AML-193 (cell line): Measurements from ENCODE around the gene TAX1BP1.

Source experiments
- DNase-seq, 2 experiments: peaks; one replicate each; lab custom pipeline; 2025; lab: John Stamatoyannopoulos, UW

The TAX1BP1 gene

DNA sequence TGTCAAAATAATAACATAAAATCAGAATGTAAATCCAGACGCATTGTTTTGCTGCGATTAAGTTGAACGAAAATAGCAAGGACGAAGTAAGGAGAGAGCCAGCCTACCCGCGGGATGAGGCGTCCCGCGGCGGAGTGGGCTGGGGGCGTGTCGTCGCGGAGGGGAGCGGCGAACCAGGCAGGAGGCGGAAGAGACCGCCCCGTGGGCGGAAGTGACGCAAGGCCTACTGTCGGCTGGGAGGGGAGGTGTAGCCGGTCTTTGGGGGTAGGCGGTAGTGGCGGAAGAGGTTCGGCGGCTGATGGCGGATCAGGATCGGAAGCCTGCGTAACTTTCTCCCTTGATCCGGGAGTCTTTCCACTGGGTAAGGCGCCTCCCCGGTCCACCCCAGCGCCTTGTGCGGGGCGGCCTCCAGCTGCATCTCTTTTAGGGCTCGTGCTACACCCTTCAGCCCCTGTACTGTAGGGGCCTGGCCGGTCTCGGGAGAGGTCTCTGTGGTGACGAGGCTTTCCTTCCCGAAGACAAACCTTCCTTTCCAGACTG is at the start of gene TAX1BP1:
TAX1BP1 (plus strand) TSS at position 254 of the 540 bp plus-strand sequence. CDS start 8,363 bp downstream, outside the sequence.
- peak; percentile 80 to 91 for DNase-seq

DNA sequence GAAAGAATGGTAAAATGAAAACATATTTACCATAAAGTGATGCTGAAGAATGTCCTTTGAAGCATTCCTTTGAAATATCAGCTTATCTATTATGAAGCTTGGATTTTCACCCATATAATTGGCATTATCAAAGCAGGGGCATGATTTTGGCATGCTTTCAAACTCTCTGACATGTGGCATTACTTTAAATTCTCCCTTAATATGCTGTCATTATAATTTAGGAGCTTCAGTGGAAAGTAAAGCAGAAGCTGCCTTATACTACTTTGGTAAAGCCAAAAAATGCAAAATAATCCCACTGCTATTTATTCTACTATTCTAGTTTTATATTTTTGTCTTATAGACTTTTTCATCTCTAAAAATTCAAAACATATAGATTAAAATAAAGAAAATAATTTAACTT is 49.3 kb upstream of the TAX1BP1 start:
- DNase-seq, result no peak

DNA sequence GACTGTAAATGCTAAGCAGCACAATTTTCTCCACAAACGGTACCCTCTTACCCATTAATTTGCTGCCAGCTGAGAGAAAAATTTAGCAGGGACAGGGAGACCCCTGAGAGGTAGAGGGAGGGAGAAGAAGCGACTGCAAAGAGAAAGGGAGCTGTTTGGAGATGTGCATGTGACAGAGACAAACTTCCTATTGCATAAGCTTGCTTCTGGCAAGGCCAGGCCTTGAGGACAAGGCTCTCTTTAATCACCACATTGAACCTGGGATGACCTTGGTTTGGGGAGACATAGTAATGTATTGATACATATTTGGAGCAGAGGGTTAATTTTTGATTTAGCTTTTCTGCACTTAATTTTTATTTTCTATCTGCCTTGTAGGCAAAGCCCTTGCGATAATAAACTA is 46.2 kb upstream of the TAX1BP1 start:
- peak; percentile 75 to 84 for DNase-seq

DNA sequence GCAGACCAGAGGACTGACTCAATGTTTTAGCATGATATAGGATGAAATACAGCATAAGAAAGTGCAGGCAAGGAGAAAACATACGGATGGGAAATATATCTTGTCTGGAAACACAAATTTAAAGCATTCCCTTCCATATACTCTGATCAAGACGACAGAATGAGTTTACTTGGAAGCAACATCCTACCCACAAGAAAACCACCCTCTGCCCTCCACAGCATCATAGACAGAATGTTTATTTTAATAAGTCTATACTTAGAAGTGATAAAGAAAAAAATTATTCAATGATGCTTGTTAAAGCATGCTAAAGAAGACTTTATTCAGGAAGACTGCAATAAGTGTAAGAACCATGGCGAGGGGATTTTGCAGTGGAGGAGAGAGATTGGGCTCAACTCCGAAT is 44.9 kb upstream of the TAX1BP1 start:
- no peak for DNase-seq

DNA sequence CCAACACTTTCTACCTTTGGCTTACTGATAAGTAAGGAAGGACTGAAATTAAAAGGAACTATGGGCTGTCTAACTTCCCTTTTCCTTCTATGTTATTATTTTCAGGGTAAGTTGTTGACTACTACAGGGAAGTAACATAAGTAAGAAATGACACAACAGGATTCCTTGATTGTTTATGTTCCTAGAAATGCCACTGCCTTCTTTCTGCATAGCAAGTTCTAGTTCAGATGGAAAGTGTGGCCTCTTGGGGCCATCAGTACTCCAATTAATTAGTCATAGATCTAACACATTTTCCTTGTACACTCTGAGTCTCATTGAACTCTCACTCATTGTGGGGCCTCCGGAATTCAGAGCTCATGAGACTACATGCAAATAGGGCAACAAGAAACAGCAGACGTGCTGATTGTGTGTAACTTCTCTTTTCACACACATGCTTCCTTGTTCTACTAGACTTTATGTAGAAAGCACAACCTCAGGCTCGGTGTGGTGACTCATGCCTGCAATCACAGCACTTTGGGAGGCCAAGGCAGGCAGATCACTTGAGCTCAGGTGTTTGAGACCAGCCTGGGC is 42.0 kb upstream of the TAX1BP1 start:
- peak; percentile 71 to 82 for DNase-seq

DNA sequence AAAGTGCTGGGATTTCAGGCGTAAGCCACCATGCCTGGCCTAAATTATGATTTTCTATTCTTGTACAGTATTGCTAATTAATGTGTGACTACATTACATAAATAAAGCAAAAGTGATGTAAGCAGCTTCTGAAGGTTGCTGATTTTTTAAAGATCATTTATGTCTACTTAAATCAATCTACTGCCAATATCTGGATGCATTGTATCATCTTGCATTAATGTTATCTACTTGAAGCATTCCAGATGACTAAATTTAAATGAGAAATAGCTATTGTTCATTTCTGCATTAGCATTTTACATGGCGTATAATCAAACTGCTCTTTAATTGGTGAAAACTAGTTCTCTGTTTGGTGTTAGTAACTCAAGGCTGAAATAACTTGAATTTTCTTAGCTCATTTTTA is 40.2 kb upstream of the TAX1BP1 start:
- DNase-seq, result no peak

DNA sequence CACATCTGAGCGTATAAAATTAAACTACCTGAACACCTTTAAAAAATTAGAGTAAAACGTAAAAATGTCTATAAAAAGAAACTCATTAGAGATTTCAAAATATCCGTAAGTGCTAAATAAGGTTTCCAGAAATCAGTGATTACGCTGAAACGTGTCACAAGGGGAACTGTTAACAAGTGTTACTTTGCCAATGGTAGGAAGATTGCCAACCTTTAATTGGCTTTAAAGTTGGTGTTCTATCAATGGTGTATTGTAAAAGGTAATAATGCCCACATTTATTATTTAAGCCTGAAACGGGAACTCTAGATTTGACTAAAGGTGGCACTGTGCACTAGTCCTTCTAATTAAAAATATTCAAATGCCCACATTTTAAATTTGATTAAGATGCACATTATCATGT is 39.5 kb upstream of the TAX1BP1 start:
- no peak for DNase-seq

DNA sequence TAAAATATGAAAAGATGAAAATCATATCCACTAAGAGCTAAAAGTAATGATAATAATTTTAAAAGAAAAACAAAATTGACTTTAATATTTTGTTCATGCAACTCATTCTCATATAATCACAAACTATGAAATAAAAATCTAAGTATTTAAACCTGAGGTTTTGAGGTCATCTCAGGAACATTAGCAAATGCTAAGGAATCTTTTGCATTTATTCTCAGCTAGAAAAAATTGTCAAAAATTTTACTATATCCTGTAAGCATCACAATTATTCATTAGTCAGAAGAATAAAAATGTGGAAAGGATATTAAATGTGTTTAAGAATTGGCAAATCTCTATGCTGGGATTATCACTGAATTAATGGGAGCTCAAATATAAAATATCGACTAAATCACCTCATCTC is 36.8 kb upstream of the TAX1BP1 start:
- no peak for DNase-seq

DNA sequence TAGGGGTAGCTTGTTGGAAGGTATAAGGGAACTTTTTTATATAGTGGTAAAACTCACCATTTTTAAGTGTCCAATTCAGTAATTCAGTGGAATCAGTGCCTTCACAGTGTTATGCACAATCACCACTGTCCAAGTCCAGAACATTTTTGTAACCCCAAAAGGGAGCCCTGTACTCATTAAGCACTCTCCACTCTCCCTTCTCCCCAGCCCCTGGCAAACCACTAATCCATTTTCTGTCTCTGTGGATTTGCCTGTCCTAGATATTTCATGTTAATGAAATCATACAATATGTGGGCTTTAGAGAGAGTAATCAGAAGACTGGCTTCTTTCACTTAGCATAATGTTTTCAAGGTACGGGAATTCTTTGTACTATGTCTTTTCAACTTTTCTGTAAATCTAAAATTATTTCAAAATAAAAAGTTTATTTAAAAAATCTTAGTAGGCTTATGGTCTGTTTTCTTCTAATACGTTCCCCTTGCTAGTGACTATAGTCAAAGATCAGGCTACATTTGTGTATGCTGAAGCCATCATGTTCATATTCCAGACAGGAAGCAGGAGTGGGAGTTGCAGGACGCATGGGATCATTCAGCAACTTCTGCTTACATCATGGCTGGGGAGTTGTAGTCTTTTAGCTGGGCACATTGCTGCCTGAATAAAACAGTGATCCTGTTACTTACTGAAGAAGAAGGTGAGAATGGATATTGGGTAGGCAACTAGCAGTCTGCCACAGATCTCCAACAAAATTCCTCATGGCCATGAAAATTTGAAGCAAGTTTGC is 35.4 kb upstream of the TAX1BP1 start:
- no peak for DNase-seq

DNA sequence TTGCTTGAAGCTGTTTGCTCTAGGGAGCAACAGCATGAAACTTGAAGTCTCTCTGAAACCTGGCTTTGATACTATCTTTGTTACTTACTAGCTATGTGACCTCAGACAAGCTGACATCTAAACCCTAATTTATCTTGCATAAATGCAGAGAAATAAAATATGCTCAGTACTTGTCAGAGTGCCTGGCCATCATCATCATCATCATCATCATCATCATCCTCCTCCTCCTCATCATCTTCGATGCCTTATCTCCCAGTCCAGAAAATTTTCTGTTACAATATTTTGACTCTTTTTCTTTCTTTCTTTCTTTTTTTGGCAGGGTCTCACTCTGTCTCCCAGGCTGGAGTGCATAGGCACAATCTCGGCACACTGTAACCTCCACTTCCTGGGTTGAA is 34.8 kb upstream of the TAX1BP1 start:
- no peak for DNase-seq

DNA sequence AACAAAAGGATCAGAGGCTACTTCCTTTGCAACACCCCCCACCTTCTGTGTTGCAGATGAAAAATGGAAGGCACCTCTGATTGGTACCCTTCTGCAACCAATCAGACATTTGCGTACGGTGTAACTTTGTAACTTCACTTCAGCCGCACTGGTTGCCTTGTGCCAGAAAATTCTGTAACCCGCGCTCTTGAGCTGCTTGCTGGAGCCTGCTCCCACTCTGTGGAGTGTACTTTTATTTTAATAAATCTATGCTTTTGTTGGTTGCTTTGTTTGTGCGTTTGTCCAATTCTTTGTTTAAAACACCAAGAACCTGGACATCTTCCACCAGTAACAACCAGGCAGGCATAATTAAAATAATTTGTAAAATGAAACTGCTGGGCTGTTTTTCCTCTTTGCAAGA is 31.5 kb upstream of the TAX1BP1 start:
- no peak for DNase-seq

DNA sequence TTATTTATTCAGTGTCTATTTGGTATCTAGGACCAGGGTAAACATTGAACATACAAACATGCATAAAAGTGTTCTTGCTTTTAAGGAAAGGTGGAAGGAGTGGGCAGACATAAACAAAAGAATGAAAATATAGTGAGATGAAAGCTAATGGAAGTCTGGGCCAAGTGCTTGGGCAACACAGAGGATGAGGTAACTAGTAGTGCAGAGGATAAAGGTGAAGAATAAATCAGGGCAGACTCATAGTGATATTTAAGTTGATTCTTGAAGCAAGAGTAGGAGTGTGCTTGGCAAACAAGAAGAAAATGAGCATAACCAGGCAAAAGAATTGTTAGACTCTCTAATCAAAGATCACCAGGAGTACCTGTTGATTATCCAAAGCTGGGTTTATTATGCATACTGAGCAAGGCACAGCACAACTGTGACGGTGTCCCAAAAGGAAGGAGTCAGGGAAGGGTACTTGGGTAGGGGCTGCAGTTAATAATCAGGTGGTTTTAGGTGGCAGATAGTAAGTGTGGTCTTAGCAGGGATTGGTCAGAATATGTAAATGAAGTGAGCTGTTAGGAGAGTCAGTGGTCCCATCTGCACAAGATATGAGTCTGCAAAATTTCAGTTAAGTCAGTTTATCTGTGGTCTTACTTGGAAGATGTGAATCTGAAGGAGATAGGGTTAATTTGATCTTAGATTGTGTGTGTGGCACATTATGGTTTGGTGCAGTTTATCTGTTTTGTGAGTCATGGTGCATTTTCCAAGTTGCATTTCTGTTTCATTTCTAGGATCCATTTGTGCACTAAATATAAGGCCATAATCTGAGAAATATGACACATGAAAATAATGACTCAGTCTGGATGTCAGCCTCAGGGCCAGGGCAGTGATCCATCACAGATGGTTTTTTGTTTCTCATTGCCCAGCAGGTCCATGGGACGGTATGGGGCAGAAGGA is 30.6 kb upstream of the TAX1BP1 start:
- no peak for DNase-seq

DNA sequence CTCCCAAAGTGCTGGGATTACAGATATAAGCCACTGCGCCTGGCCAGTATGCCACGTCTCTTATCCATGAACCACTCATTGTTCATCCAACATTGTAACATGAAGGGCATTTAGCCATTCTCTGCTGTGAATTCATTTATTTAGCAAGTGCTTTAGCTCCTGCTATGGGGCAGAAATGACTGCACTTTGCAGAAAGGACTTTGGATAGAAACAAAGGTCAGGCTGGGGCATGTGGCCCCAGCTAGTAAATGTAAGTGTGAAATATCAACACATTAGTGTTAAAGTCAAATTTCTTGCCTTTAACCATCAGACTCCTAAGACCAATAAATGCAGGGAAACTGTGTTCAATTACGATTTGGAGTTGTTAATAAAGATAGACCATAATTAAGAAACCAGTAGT is 27.7 kb upstream of the TAX1BP1 start:
- no peak for DNase-seq

DNA sequence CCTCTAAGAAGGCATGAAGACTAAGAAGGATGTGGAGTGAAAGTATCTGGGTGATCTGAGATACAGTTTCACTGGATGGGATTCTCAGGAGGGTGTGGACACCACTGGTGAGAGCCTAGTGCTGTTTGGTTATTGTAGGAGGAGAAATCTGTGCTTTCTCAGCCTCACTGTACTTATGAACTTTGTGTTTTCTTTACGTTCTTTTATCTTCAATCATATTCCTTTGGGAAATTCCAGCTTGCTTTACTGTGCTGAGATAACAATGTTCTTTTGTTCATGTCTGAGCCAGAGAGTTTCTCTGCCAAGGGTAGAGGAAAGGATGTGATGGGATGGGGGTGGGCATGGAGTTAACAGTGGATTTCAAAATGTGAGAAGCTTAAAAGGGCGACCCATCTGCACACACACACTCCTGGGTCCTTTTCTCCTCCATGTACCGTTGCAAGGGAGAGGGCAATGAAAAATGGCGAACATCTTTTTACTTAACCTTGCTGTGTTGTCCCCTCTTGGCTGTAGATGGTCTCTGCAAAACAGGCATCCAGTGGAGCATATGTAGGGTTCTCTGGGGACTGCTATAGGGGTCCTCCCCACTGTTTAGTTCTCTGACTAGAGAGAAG is 25.0 kb upstream of the TAX1BP1 start:
- no peak for DNase-seq

DNA sequence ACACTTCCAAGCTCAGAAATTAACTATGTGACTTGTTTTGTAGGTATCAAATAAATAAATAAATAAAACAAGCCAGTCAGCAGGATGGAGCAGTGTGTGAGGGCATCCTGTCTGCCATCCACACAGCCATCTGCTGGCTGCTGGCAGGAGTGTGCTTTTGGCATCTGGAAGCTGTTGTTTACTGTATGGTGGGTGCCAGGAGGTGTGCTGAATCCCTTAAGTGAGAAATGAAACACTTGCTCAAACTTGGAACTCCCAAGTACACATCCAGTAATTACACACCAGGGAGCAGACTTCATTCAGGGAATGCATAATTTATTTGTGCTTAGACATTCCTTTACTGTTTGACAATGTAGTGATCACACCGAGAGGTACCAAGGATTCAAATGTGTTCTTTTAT is 16.9 kb upstream of the TAX1BP1 start:
- DNase-seq, result no peak

DNA sequence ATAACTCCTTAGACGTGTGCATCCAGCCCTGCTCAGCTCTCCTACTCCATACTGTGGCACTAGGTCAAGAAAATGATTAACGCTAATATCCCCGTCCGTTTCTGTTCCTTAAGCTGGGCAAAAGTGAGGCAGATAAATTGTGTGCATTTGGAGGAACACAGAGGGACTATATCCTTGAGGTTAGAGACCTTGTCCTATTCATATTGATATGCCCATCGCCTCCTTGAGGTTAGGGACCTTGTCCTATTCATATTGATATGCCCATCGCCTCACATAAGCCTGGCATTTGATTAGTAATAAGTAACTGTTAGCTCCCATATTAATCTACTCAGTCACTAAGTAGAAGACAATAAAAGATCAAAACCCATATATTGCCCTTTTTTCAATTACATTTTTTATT is 12.9 kb upstream of the TAX1BP1 start:
- DNase-seq, result no peak

DNA sequence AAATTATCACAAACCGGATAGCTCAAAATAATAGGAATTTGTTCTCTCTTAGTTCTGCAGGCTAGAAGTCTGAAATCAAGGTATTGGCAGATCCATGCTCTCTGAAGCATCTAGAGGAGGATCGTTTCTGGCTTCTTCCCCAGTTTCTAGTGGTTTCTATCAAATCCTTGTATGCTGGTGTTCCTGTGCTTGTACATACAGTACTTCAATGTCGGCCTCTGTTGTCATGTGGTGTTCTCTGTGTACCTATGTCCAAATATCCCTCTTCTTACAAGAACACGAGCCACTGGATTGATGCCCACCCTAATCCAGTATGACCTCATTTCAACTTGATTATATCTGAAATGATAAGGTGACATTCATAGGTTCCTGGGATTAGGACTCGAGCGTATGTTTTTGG is 9.8 kb upstream of the TAX1BP1 start:
- no peak for DNase-seq

DNA sequence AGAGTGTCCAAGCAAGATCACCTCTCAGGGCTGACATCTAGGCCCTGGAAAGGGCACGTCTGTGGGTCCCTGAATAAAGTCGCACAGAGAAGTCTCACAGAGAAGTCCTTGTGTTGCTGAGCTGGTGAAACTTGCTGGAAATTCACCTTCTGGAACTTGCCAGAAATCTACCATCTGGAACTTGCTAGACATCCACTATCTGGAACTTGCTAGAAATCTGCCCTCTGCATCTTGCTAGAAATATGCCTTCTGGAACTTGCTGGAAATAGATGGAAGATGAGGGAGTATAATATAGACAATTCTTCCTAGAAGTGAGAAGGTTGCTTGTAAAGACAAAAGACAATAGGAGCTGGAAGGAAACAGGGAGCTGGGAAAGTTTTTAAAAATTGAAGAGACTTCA is 5.4 kb upstream of the TAX1BP1 start:
- DNase-seq, result no peak

DNA sequence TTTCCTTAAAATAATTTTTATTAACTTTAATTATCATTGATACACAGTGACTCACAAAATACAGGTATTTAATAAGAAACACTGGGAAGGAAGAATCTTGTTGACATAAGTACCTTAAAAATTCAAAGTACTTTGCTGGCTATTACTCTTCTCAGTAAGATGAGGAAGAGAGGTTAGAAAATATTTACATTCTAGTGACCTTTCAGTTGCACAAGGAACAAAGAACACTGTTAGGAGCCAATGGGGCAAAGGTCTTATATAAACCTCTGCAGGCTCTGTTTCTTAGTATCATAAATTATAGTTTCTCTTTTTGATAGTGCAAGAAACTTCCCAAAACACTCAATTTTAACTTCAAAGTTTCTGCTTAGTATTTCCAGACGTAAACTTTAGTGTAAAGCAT is 4.8 kb upstream of the TAX1BP1 start:
- DNase-seq, result no peak

DNA sequence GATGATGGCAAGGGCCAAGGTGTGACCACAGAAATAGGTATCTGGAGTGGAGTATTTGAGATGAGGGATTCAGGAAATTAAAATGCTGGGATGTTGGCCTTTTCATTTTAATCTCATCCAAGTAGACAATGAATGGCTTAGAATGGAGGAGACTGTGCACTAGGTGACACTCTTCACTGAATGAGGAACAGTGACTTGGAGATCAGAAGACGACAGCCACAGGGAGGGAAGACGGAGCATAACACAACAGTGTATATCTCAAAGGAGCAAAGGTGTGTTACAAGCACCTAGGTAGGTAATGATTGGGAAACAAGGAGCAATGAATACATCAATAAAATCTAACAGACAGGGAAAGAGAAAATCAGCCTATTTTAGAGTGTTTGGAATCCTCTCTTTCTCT is 4.1 kb upstream of the TAX1BP1 start:
- no peak for DNase-seq

DNA sequence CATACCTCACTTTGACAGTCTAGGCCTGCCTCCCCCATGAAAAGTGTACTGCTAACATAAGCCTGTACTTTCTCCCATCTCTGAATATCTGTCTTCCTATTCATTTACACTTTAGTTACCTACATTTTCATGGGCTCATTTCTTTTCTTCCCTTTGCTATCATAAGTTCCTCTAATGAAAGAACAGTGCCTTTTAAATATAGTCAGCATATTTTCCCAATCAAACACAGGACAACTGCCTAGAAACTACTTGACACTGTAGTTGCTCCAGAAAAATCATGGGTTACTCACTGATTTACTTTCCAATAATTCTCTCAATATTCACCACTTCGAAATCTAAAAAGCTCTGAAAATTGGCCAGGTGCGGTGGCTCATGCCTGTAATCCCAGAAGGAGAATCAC is 2.8 kb upstream of the TAX1BP1 start:
- no peak for DNase-seq

DNA sequence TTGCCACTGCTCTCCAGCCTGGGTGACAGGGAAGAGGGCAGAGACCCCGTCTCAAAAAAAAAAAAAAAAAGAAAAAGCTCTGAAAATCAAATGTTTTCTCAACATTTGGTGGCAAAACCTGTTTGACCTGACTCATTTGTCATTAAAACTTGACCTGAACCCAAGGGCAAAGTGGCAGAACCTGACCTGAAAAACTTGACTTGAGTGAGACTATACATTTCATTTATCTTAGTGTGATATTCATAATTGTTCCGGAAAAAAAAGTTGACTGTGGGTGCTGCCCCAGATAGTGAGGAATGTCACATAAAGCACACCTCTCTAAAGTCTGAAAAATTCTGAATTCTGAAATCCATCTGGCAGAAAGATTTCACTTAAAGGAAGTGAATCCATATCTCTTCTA is 2.3 kb upstream of the TAX1BP1 start:
- DNase-seq, result no peak
